ENCODE data around the gene RNF215.
"Not testable (repeated sequence)": the region's sequence is repeated elsewhere in the genome, so short reads cannot be mapped to it uniquely, and the experiment has no call there.

The RNF215 gene

GRCh38 chr22:30351226-30351625 is 36.0 kb downstream of the RNF215 start:
- H3K4me1 ChIP-seq (ENCODE audit: insufficient read depth, low read length) = peaks cover 25% of the 10 kb centered on the region
- no peaks in the 10 kb centered on the region for H3K9me3 ChIP-seq (ENCODE audit: low read length)
- H3K27me3 ChIP-seq (ENCODE audit: control insufficient read depth in 1 of 2, insufficient read depth in 2 of 2, low read length in 2 of 2) = no peaks in the 10 kb centered on the region
- peaks cover 36% of the 10 kb centered on the region for H3K36me3 ChIP-seq (ENCODE audit: insufficient read depth, low read length)
- no peak overlapping the region for H3K4me3 ChIP-seq (ENCODE audit: low read depth in 1 of 2, low read length in 2 of 2)
- no peak overlapping the region for H3K27ac ChIP-seq (ENCODE audit: low read depth, low read length)
- H3K9ac ChIP-seq (ENCODE audit: low read length) = no peak overlapping the region

GRCh38 chr22:30348809-30349208 is 38.4 kb downstream of the RNF215 start:
- H3K27ac ChIP-seq (ENCODE audit: low read depth, low read length) = no peak overlapping the region
- H3K9ac ChIP-seq (ENCODE audit: low read length) = no peak overlapping the region
- peaks cover 61% of the 10 kb centered on the region for H3K36me3 ChIP-seq (ENCODE audit: insufficient read depth, low read length)
- peaks cover 3% of the 10 kb centered on the region for H3K4me1 ChIP-seq (ENCODE audit: insufficient read depth, low read length)
- no peaks in the 10 kb centered on the region for H3K27me3 ChIP-seq (ENCODE audit: control insufficient read depth in 1 of 2, insufficient read depth in 2 of 2, low read length in 2 of 2)
- H3K4me3 ChIP-seq (ENCODE audit: low read depth in 1 of 2, low read length in 2 of 2) = no peak overlapping the region
- H3K9me3 ChIP-seq (ENCODE audit: low read length) = no peaks in the 10 kb centered on the region

GRCh38 chr22:30348404-30348803 is 38.8 kb downstream of the RNF215 start:
- Histone ChIP-seq H3K27me3 (ENCODE audit: control insufficient read depth in 1 of 2, insufficient read depth in 2 of 2, low read length in 2 of 2) (no peaks in the 10 kb centered on the region), H3K4me1 (ENCODE audit: insufficient read depth, low read length) (no peaks in the 10 kb centered on the region), H3K36me3 (ENCODE audit: insufficient read depth, low read length) (peaks cover 65% of the 10 kb centered on the region), H3K27ac (ENCODE audit: low read depth, low read length) (no peak overlapping the region), H3K9ac (ENCODE audit: low read length) (no peak overlapping the region), H3K9me3 (ENCODE audit: low read length) (no peaks in the 10 kb centered on the region), H3K4me3 (ENCODE audit: low read depth in 1 of 2, low read length in 2 of 2) (no peak overlapping the region)

GRCh38 chr22:30347255-30347892 is 39.8 kb downstream of the RNF215 start:
- Histone ChIP-seq H3K36me3 (ENCODE audit: insufficient read depth, low read length) (peaks cover 67% of the 10 kb centered on the region), H3K27ac (ENCODE audit: low read depth, low read length) (no peak overlapping the region), H3K27me3 (ENCODE audit: control insufficient read depth in 1 of 2, insufficient read depth in 2 of 2, low read length in 2 of 2) (no peaks in the 10 kb centered on the region), H3K4me3 (ENCODE audit: low read depth in 1 of 2, low read length in 2 of 2) (no peak overlapping the region), H3K9me3 (ENCODE audit: low read length) (no peaks in the 10 kb centered on the region), H3K4me1 (ENCODE audit: insufficient read depth, low read length) (no peaks in the 10 kb centered on the region), H3K9ac (ENCODE audit: low read length) (no peak overlapping the region)

- Histone ChIP-seq H3K4me1 (ENCODE audit: insufficient read depth, low read length) (no peaks in the 10 kb centered on the region), H3K4me3 (ENCODE audit: low read depth in 1 of 2, low read length in 2 of 2) (no peak overlapping the region), H3K9ac (ENCODE audit: low read length) (no peak overlapping the region), H3K27ac (ENCODE audit: low read depth, low read length) (no peak overlapping the region), H3K9me3 (ENCODE audit: low read length) (no peaks in the 10 kb centered on the region), H3K27me3 (ENCODE audit: control insufficient read depth in 1 of 2, insufficient read depth in 2 of 2, low read length in 2 of 2) (no peaks in the 10 kb centered on the region), H3K36me3 (ENCODE audit: insufficient read depth, low read length) (peaks cover 77% of the 10 kb centered on the region)
These were observed 42.6 kb downstream of the RNF215 start for GRCh38 chr22:30344447-30345200.

GRCh38 chr22:30340911-30341685 is 46.1 kb downstream of the RNF215 start:
- Histone ChIP-seq H3K9ac (ENCODE audit: low read length) (no peak overlapping the region), H3K27me3 (ENCODE audit: control insufficient read depth in 1 of 2, insufficient read depth in 2 of 2, low read length in 2 of 2) (no peaks in the 10 kb centered on the region), H3K4me3 (ENCODE audit: low read depth in 1 of 2, low read length in 2 of 2) (no peak overlapping the region), H3K4me1 (ENCODE audit: insufficient read depth, low read length) (no peaks in the 10 kb centered on the region), H3K27ac (ENCODE audit: low read depth, low read length) (no peak overlapping the region), H3K36me3 (ENCODE audit: insufficient read depth, low read length) (peaks cover 98% of the 10 kb centered on the region), H3K9me3 (ENCODE audit: low read length) (no peaks in the 10 kb centered on the region)

GRCh38 chr22:30338802-30339201 is 48.4 kb downstream of the RNF215 start:
- Histone ChIP-seq H3K27ac (ENCODE audit: low read depth, low read length) (no peak overlapping the region), H3K36me3 (ENCODE audit: insufficient read depth, low read length) (peaks cover 98% of the 10 kb centered on the region), H3K27me3 (ENCODE audit: control insufficient read depth in 1 of 2, insufficient read depth in 2 of 2, low read length in 2 of 2) (no peaks in the 10 kb centered on the region), H3K4me3 (ENCODE audit: low read depth in 1 of 2, low read length in 2 of 2) (no peak overlapping the region), H3K9me3 (ENCODE audit: low read length) (no peaks in the 10 kb centered on the region), H3K9ac (ENCODE audit: low read length) (no peak overlapping the region), H3K4me1 (ENCODE audit: insufficient read depth, low read length) (no peaks in the 10 kb centered on the region)

GRCh38 chr22:30338341-30338740 is 48.9 kb downstream of the RNF215 start:
- not testable (repeated sequence) for H3K27me3 ChIP-seq (ENCODE audit: control insufficient read depth in 1 of 2, insufficient read depth in 2 of 2, low read length in 2 of 2); H3K27ac ChIP-seq (ENCODE audit: low read depth, low read length); H3K4me3 ChIP-seq (ENCODE audit: low read depth in 1 of 2, low read length in 2 of 2); H3K9ac ChIP-seq (ENCODE audit: low read length); H3K4me1 ChIP-seq (ENCODE audit: insufficient read depth, low read length); H3K9me3 ChIP-seq (ENCODE audit: low read length)
- H3K36me3 ChIP-seq (ENCODE audit: insufficient read depth, low read length) = peaks cover 98% of the 10 kb centered on the region

GRCh38 chr22:30337461-30337778 is 49.8 kb downstream of the RNF215 start:
- H3K4me3 ChIP-seq (ENCODE audit: low read depth in 1 of 2, low read length in 2 of 2) = no peak overlapping the region
- H3K27me3 ChIP-seq (ENCODE audit: control insufficient read depth in 1 of 2, insufficient read depth in 2 of 2, low read length in 2 of 2) = no peaks in the 10 kb centered on the region
- H3K4me1 ChIP-seq (ENCODE audit: insufficient read depth, low read length) = no peaks in the 10 kb centered on the region
- H3K36me3 ChIP-seq (ENCODE audit: insufficient read depth, low read length) = peaks cover 98% of the 10 kb centered on the region
- H3K9me3 ChIP-seq (ENCODE audit: low read length) = no peaks in the 10 kb centered on the region
- no peak overlapping the region for H3K27ac ChIP-seq (ENCODE audit: low read depth, low read length)
- H3K9ac ChIP-seq (ENCODE audit: low read length) = no peak overlapping the region

GRCh38 chr22:30336752-30337460 is 50.3 kb downstream of the RNF215 start:
- H3K9me3 ChIP-seq (ENCODE audit: low read length) = no peaks in the 10 kb centered on the region
- H3K36me3 ChIP-seq (ENCODE audit: insufficient read depth, low read length) = peaks cover 95% of the 10 kb centered on the region
- H3K9ac ChIP-seq (ENCODE audit: low read length) = no peak overlapping the region
- no peaks in the 10 kb centered on the region for H3K4me1 ChIP-seq (ENCODE audit: insufficient read depth, low read length)
- H3K4me3 ChIP-seq (ENCODE audit: low read depth in 1 of 2, low read length in 2 of 2) = no peak overlapping the region
- no peaks in the 10 kb centered on the region for H3K27me3 ChIP-seq (ENCODE audit: control insufficient read depth in 1 of 2, insufficient read depth in 2 of 2, low read length in 2 of 2)
- H3K27ac ChIP-seq (ENCODE audit: low read depth, low read length) = no peak overlapping the region

- H3K27ac ChIP-seq (ENCODE audit: low read depth, low read length) = no peak overlapping the region
- H3K4me1 ChIP-seq (ENCODE audit: insufficient read depth, low read length) = no peaks in the 10 kb centered on the region
- peaks cover 79% of the 10 kb centered on the region for H3K36me3 ChIP-seq (ENCODE audit: insufficient read depth, low read length)
- H3K9ac ChIP-seq (ENCODE audit: low read length) = no peak overlapping the region
- H3K4me3 ChIP-seq (ENCODE audit: low read depth in 1 of 2, low read length in 2 of 2) = no peak overlapping the region
- H3K9me3 ChIP-seq (ENCODE audit: low read length) = no peaks in the 10 kb centered on the region
- no peaks in the 10 kb centered on the region for H3K27me3 ChIP-seq (ENCODE audit: control insufficient read depth in 1 of 2, insufficient read depth in 2 of 2, low read length in 2 of 2)
These were observed 52.0 kb downstream of the RNF215 start for GRCh38 chr22:30335236-30335635.
